Inflammatory macrophage (primary cell): Measurements from ENCODE around the gene WIPF3.

ENCODE experiments used
- DNase-seq, 2 donors: peaks; one replicate each; pipeline ENCODE4 v3.0.0-alpha.2; 2020 to 2022

The WIPF3 gene

GRCh38 chr7:29848941-29849340, 42.6 kb downstream of the WIPF3 start:
- DNase-seq, result no peak

GRCh38 chr7:29851487-29851886, 45.2 kb downstream of the WIPF3 start:
- DNase-seq, result no peak

- DNase-seq, result no peak
These were observed 46.1 kb downstream of the WIPF3 start for GRCh38 chr7:29852457-29852856.

- no peak for DNase-seq
These were observed 46.8 kb downstream of the WIPF3 start for GRCh38 chr7:29853072-29853471.

GRCh38 chr7:29853789-29854188, 47.5 kb downstream of the WIPF3 start:
- DNase-seq, result no peak

- no peak for DNase-seq
These were observed 48.1 kb downstream of the WIPF3 start for GRCh38 chr7:29854257-29854938.

- DNase-seq, result no peak
These were observed 51.3 kb downstream of the WIPF3 start for GRCh38 chr7:29857654-29858053.

- DNase-seq, result peak; percentile 21 to 40
These were observed 52.1 kb downstream of the WIPF3 start for GRCh38 chr7:29858191-29858951.

GRCh38 chr7:29859104-29859503, 52.8 kb downstream of the WIPF3 start:
- DNase-seq, result no peak

GRCh38 chr7:29859524-29860185, 53.3 kb downstream of the WIPF3 start:
- peak; percentile 87 to 90 for DNase-seq

- DNase-seq, result peak; percentile 56 to 60
These were observed 53.9 kb downstream of the WIPF3 start for GRCh38 chr7:29860186-29860585.

- DNase-seq, result no peak
These were observed 55.6 kb downstream of the WIPF3 start for GRCh38 chr7:29861884-29862283.

- no peak for DNase-seq
These were observed 58.3 kb downstream of the WIPF3 start for GRCh38 chr7:29864656-29865055.

GRCh38 chr7:29865526-29865925, 59.2 kb downstream of the WIPF3 start:
- DNase-seq, result no peak

GRCh38 chr7:29866490-29866930, 60.2 kb downstream of the WIPF3 start:
- DNase-seq, result peak; percentile 81 to 85

- no peak for DNase-seq
These were observed 65.6 kb downstream of the WIPF3 start for GRCh38 chr7:29871787-29872398.

- no peak for DNase-seq
These were observed 67.5 kb downstream of the WIPF3 start for GRCh38 chr7:29873644-29874294.

GRCh38 chr7:29875741-29876140, 69.4 kb downstream of the WIPF3 start:
- DNase-seq, result no peak

GRCh38 chr7:29877196-29877595, 70.9 kb downstream of the WIPF3 start:
- DNase-seq, result no peak

- DNase-seq, result peak; percentile 62 to 70
These were observed 71.9 kb downstream of the WIPF3 start for GRCh38 chr7:29878081-29878688.

- DNase-seq, result peak in 1 of 2 donors; percentile 16
These were observed 73.3 kb downstream of the WIPF3 start for GRCh38 chr7:29879609-29880008.

GRCh38 chr7:29881724-29882123, 75.4 kb downstream of the WIPF3 start:
- DNase-seq, result no peak
